ENCODE measurements around the gene SCARF2. TPM values are rescaled to one million over a fixed set of nuclear protein-coding genes. Genes with fewer than 3 reads are reported as not detected.

SCARF2 gene
- polyA plus RNA-seq, 1 donor from 2014 or later = 5.0 TPM

GRCh38 chr22:20464912-20465758 lies 27.5 kb upstream of the SCARF2 start:
- H3F3A ChIP-seq (ENCODE audit: insufficient read depth, low read length, poor library complexity, severe bottlenecking) = no peaks in the 10 kb centered on the region
- TF ChIP-seq EP300 (conservative IDR thresholded peaks at IDR 0.05; ENCODE audit: poor library complexity, severe bottlenecking) = no peak
- no peak for TF ChIP-seq TAF1 (IDR thresholded peaks at IDR 0.05; ENCODE audit: low read depth)
- TF ChIP-seq POLR2AphosphoS5 (IDR thresholded peaks at IDR 0.05) = no peak
- no peak for TF ChIP-seq REST (IDR thresholded peaks at IDR 0.05; ENCODE audit: borderline replicate concordance)
- TF ChIP-seq RAD21 (conservative IDR thresholded peaks at IDR 0.05) = no peak
- no peak for TF ChIP-seq MXI1 (conservative IDR thresholded peaks at IDR 0.05; ENCODE audit: poor library complexity, severe bottlenecking)
- TF ChIP-seq SMC3 (conservative IDR thresholded peaks at IDR 0.05; ENCODE audit: poor library complexity) = no peak
- TF ChIP-seq EZH2 (IDR thresholded peaks at IDR 0.05; ENCODE audit: borderline replicate concordance, insufficient read depth, low read length, poor library complexity, severe bottlenecking) = no peak
- TF ChIP-seq CTCF (IDR thresholded peaks at IDR 0.05; ENCODE audit: poor library complexity, severe bottlenecking) = no peak
- no peaks in the 10 kb centered on the region for H3K9me2 ChIP-seq (ENCODE audit: insufficient read depth, low read length)
- H3K36me3 ChIP-seq (ENCODE audit: insufficient read depth, low read length) = no peaks in the 10 kb centered on the region
- no peaks in the 10 kb centered on the region for H3K79me2 ChIP-seq (replicated peaks; ENCODE audit: insufficient read depth, low read length)
- no peak overlapping the region for H2AFZ ChIP-seq (ENCODE audit: low read depth, low read length)
- H4K20me1 ChIP-seq (ENCODE audit: insufficient read depth) = no peaks in the 10 kb centered on the region
- H3K27me3 ChIP-seq (ENCODE audit: insufficient read depth, low read depth, low read length) = no peaks in the 10 kb centered on the region
- H3K27ac ChIP-seq (ENCODE audit: low read length) = no peak overlapping the region
- H3K9me3 ChIP-seq (ENCODE audit: low read length) = no peaks in the 10 kb centered on the region
- no peak overlapping the region for H3K9ac ChIP-seq (ENCODE audit: low read length)
- H3K4me2 ChIP-seq (ENCODE audit: low read length) = no peak overlapping the region
- no peak overlapping the region for H3K4me3 ChIP-seq (ENCODE audit: low read length)

GRCh38 chr22:20464096-20464614 lies 26.5 kb upstream of the SCARF2 start:
- Histone ChIP-seq H3K9me3 (ENCODE audit: low read length) (no peaks in the 10 kb centered on the region), H3K4me3 (ENCODE audit: low read length) (no peak overlapping the region), H3K27me3 (ENCODE audit: insufficient read depth, low read depth, low read length) (no peaks in the 10 kb centered on the region), H2AFZ (ENCODE audit: low read depth, low read length) (no peak overlapping the region), H3K27ac (ENCODE audit: low read length) (no peak overlapping the region), H3K4me2 (ENCODE audit: low read length) (no peak overlapping the region), H3K9ac (ENCODE audit: low read length) (no peak overlapping the region), H3K9me2 (ENCODE audit: insufficient read depth, low read length) (no peaks in the 10 kb centered on the region), H4K20me1 (ENCODE audit: insufficient read depth) (no peaks in the 10 kb centered on the region), H3K36me3 (ENCODE audit: insufficient read depth, low read length) (no peaks in the 10 kb centered on the region), H3K79me2 (replicated peaks; ENCODE audit: insufficient read depth, low read length) (no peaks in the 10 kb centered on the region), H3F3A (ENCODE audit: insufficient read depth, low read length, poor library complexity, severe bottlenecking) (no peaks in the 10 kb centered on the region)
- TF ChIP-seq MXI1 (conservative IDR thresholded peaks at IDR 0.05; ENCODE audit: poor library complexity, severe bottlenecking) (no peak), SMC3 (conservative IDR thresholded peaks at IDR 0.05; ENCODE audit: poor library complexity) (no peak), RAD21 (conservative IDR thresholded peaks at IDR 0.05) (no peak), CTCF (IDR thresholded peaks at IDR 0.05; ENCODE audit: poor library complexity, severe bottlenecking) (no peak), EP300 (conservative IDR thresholded peaks at IDR 0.05; ENCODE audit: poor library complexity, severe bottlenecking) (no peak), POLR2AphosphoS5 (IDR thresholded peaks at IDR 0.05) (no peak), TAF1 (IDR thresholded peaks at IDR 0.05; ENCODE audit: low read depth) (no peak), REST (IDR thresholded peaks at IDR 0.05; ENCODE audit: borderline replicate concordance) (no peak), EZH2 (IDR thresholded peaks at IDR 0.05; ENCODE audit: borderline replicate concordance, insufficient read depth, low read length, poor library complexity, severe bottlenecking) (no peak)

Data from neural cell (in vitro differentiated cells).